Heart right ventricle (tissue), 16 donors: ENCODE results near the gene MYO7B. TPM values are rescaled to one million over a fixed set of nuclear protein-coding genes. Genes with fewer than 3 reads are reported as not detected.

Experiments
- ATAC-seq, 8 donors: fragments of 200-7000 bp; cut with Tn5 transposase; one replicate each; pipeline ENCODE4 v1.9.1; 2020; ENCODE audit warnings: mild to moderate bottlenecking in 8 of 8, moderate library complexity in 8 of 8, moderate number of reproducible peaks in 1 of 8
- DNase-seq, 2 donors: peaks; one replicate each; pipeline ENCODE4 v3.0.0-alpha.2; 2020
- H3K27ac ChIP-seq, 10 donors: fragments of 200-600 bp; sonication (generic) in 2 of 10; one replicate each; pipeline versions ENCODE4 v1.5.0 to v1.8.0; 2020 to 2022; ENCODE audit warnings: mild to moderate bottlenecking in 3 of 10
- H3K27me3 ChIP-seq, 7 donors: fragments of 200-600 bp; one replicate each; pipeline ENCODE4 v1.8.0; 2021 to 2022; ENCODE audit warnings: mild to moderate bottlenecking in 2 of 7
- H3K36me3 ChIP-seq, 9 donors: fragments of 200-600 bp; sonication (generic) in 1 of 9; one replicate each; pipeline versions ENCODE4 v1.5.0 to v1.8.0; 2020 to 2022; ENCODE audit warnings: mild to moderate bottlenecking in 2 of 9
- H3K4me1 ChIP-seq, 9 donors: fragments of 200-600 bp; sonication (generic) in 1 of 9; one replicate each; pipeline versions ENCODE4 v1.5.0 to v1.8.0; 2020 to 2022; ENCODE audit warnings: mild to moderate bottlenecking in 4 of 9
- H3K4me3 ChIP-seq, 10 donors: fragments of 200-600 bp; sonication (generic) in 2 of 10; one replicate each; pipeline versions ENCODE4 v1.5.0 to v1.8.0; 2020 to 2022; ENCODE audit warnings: mild to moderate bottlenecking in 7 of 10, moderate library complexity in 2 of 10
- H3K9me3 ChIP-seq, 11 donors: fragments of 200-600 bp in 10 of 11; sonication (generic) in 2 of 11; one replicate each; pipeline versions ENCODE4 v1.5.0 to v1.8.0; 2013 to 2022; ENCODE audit warnings: mild to moderate bottlenecking in 2 of 11, control low read depth in 1 of 11, moderate library complexity in 1 of 11
- WGBS, 2 donors: extraction: QIAGEN DNeasy Blood & Tissue Kit; methylation state at CpG; one replicate each; pipeline ENCODE4 v1.1.7; 2013; ENCODE audit warnings: inconsistent platforms in 1 of 2; 5-methylcytosine and 5-hydroxymethylcytosine counted together
- intact Hi-C, 10 donors: fragments of 100-400 bp; cut with DNase I; formaldehyde crosslinking; loops; one replicate each; pipeline versions ENCODE4 v1.11.1 to v1.14.2; 2022
- polyA plus RNA-seq, 2 donors: library from polyadenylated mRNA; stranded (reverse); fragments of 200-250 nt; gene quantifications; one replicate each; pipeline ENCODE4 v1.2.3, GENCODE V29; 2013
- total RNA-seq, 10 donors: library from RNA; stranded (reverse); fragmentation: NEBNext Ultra II Directional in 3 of 10; extraction: Animal tissue kit (Norgen Biotek cat#: 25700) in 3 of 10; gene quantifications; one replicate each; pipeline versions ENCODE4 v1.2.1 to v1.2.4, GENCODE V29; 2021 to 2023
- TF ChIP-seq, protein P1 (sequence below), 9 donors: fragments of 200-600 bp; sonication (generic) in 2 of 9; IDR thresholded peaks; one replicate each; pipeline versions ENCODE4 v1.5.0 to v1.8.0; 2021 to 2022; ENCODE audit warnings: antibody characterized with exemption in 9 of 9, mild to moderate bottlenecking in 5 of 9, moderate library complexity in 1 of 9
- donor health status: Arrhythmogenic right ventricular cardiomyopathy.
- donor health status: ischemic (EF 13 %, LVEDD 7.1; RV severe dilation, severe dysfunction).
- donor health status: healthy with polysubstance abuse.
- donor health status: DM: no; HTN: yes; CAD: no.
- donor health status: DM: no; HTN: no; CAD: no.
- donor health status: ischemic (EF 25% LVEDD 6.9; RV normal size, moderate dysfunction).
- donor health status: ischemic (EF 25% LVEDD 5.7; RV mildly dilated, moderate dysfunction).
- donor health status: healthy.
- donor health status: DM: yes; HTN: yes; CAD: no.
- donor health status: Ischemic cardiomyopathy.
- donor health status: ischemic (EF 35%, LVEDD 5.7; RV mildly dilated, moderate dysfunction).
- donor health status: nonischemic (EF 11% LVEDD 7.7; RV severe dilation, severe dysfunction).
- donor health status: DM: yes; HTN: yes; CAD: no.
- donor health status: PGD.
- donor health status: ischemic (EF 29% LVEDD 5.4; RV normal size, mild dysfunction).
- donor health status: nonischemic (EF 23%, LVEDD 6.1; RV moderate dilation, normal function).

MYO7B gene
- total and polyA plus RNA-seq, 12 donors, result 0.42 to 2.3 (median 0.90) TPM

DNA sequence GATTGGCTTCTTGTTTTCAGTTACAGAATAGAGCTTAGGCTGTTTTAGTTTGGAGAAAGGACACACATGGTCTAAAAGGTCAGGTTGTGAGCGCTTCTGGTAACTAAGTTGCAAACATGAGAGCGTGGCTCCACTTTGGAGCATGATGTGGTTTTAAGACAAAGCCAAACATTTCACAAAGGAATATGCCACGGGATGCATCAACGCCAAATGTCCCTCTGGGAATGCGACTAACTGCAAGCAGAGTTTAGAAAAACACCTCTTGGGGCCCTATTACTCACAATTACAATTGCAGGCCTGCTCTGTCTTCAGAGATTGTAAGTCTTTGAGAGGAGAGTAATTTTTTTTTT lies 25.4 kb downstream of the MYO7B start:
- Histone ChIP-seq H3K9me3 (peaks cover 0 to 21% (median 6%) of the 10 kb centered on the region in 11 donors), H3K27ac (no peak overlapping the region), H3K4me1 (peaks cover 0 to 12% (median 0%) of the 10 kb centered on the region in 9 donors), H3K4me3 (no peak overlapping the region), H3K36me3 (no peaks in the 10 kb centered on the region), H3K27me3 (no peaks in the 10 kb centered on the region)
- no peak for ATAC-seq
- TF ChIP-seq, protein P1, sequence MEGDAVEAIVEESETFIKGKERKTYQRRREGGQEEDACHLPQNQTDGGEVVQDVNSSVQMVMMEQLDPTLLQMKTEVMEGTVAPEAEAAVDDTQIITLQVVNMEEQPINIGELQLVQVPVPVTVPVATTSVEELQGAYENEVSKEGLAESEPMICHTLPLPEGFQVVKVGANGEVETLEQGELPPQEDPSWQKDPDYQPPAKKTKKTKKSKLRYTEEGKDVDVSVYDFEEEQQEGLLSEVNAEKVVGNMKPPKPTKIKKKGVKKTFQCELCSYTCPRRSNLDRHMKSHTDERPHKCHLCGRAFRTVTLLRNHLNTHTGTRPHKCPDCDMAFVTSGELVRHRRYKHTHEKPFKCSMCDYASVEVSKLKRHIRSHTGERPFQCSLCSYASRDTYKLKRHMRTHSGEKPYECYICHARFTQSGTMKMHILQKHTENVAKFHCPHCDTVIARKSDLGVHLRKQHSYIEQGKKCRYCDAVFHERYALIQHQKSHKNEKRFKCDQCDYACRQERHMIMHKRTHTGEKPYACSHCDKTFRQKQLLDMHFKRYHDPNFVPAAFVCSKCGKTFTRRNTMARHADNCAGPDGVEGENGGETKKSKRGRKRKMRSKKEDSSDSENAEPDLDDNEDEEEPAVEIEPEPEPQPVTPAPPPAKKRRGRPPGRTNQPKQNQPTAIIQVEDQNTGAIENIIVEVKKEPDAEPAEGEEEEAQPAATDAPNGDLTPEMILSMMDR (IDR thresholded peaks at IDR 0.05), result no peak
- no peak for DNase-seq
- intact Hi-C loops, result no loop called here
- WGBS, 2 donors, result 85 to 93% methylated on average over 5 of the region's 5 CpGs

DNA sequence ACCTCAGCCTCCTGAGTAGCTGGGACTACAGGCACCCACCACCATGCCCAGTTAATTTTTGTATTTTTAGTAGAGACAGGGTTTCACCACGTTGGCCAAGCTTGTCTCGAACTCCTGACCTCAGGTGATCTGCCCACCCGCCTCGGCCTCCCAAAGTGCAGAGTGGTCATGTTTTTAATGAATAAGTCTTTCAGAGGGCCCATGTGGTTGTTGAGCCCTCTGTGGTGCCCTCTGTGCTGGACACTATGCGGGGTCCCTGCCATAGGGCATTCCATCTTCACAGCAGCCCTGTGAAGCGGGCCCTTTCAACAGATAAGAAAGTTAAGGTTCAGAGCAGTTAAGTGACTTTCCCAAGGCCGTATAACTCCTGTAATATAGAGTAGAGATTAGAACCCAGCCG lies 25.9 kb downstream of the MYO7B start:
- WGBS, 2 donors, result 86 to 91% methylated on average over 8 of the region's 8 CpGs
- H3K27ac ChIP-seq, result no peak overlapping the region

DNA sequence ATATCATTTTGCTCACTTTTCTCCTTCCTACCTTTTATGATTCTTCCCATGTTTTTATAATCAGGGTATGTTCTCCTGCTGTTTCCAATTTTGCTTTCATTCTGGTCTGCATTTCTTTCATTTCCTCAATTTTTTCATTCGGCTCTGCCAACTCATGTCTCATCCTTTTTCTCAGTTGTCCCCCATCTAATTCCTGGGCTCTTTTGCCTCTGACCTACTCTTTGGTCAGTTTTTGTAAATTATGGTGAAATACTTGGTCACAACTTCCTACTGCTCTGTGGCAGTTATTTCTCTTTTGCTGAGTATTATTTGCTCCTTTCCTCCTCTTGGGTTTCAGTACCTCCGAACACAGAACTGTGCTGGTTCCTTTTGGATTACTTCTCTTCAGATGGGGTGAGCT lies 27.5 kb downstream of the MYO7B start:
- H3K36me3 ChIP-seq, result no peaks in the 10 kb centered on the region
- TF ChIP-seq, protein P1 (IDR thresholded peaks at IDR 0.05), result no peak
- 87 to 95% methylated on average over 2 of the region's 2 CpGs for WGBS, 2 donors
- no peak overlapping the region for H3K4me3 ChIP-seq
- no peak for ATAC-seq
- intact Hi-C loops, result no loop called here
- H3K27me3 ChIP-seq, result no peaks in the 10 kb centered on the region
- peaks cover 0 to 5% (median 0%) of the 10 kb centered on the region in 11 donors for H3K9me3 ChIP-seq
- H3K4me1 ChIP-seq, result peaks cover 0 to 12% (median 0%) of the 10 kb centered on the region in 9 donors
- DNase-seq, result no peak
- peak overlapping the region in 1 of 10 donors; percentile 40 for H3K27ac ChIP-seq

More for the DNA sequence above, 25.9 kb downstream of the MYO7B start:
- no peaks in the 10 kb centered on the region for H3K27me3 ChIP-seq
- ATAC-seq, result no peak
- no peaks in the 10 kb centered on the region for H3K36me3 ChIP-seq
- TF ChIP-seq, protein P1 (IDR thresholded peaks at IDR 0.05), result no peak
- intact Hi-C loops, result no loop called here
- H3K9me3 ChIP-seq, result peaks cover 0 to 16% (median 3%) of the 10 kb centered on the region in 11 donors
- H3K4me3 ChIP-seq, result no peak overlapping the region
- H3K4me1 ChIP-seq, result peaks cover 0 to 12% (median 0%) of the 10 kb centered on the region in 9 donors
- DNase-seq, result no peak

DNA sequence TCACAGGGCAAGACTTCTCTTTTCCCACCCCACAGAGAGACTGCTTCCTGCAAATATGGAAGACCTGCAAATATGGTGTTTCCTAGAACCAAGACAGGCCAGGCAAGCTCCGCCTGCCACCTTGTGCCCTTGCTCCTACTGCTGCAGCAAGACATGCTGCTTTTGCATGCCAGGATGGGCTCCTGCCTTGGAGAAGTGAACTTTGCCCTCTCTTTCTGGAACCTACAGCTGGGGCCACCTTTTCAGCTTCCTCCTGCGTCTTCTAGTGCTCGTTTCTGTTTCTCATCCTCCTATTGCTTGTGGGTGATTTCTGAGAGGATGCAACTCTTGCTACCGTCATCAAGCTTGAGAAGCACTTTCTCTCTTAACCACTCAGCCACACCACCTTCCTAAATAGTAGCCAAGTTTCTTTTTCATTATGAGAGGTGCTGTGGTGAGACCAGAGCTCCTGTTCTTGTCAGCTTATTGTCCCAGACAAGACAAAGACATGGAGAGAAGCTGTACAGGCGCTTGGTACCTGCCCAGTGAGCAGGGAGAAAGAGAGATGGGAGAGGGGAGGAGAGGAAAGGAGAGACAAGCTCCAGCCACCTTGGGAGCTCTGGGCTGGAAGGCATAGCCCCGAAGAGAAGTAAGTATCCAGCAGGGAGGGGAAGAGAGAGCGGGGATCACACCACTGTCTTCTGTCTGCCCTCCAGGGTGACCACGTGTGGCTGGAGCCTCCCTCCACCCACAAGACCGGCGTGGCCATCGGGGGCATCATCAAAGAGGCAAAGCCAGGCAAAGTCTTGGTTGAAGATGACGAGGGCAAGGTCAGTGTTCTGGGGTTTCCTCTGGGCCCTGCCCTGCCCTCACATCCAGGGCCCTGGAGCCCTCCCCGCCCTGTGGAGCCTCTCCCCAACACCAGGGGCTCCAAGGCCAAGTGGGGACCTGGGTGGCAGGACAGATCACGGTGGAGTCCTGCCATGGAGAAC lies 28.3 kb downstream of the MYO7B start:
- intact Hi-C loops, result no loop called here
- no peak for DNase-seq
- H3K4me1 ChIP-seq, result peaks cover 0 to 14% (median 6%) of the 10 kb centered on the region in 9 donors
- H3K27ac ChIP-seq, result peak overlapping the region in 1 of 10 donors; percentile 33
- TF ChIP-seq, protein P1 (IDR thresholded peaks at IDR 0.05), result no peak
- peaks cover 0 to 5% (median 0%) of the 10 kb centered on the region in 11 donors for H3K9me3 ChIP-seq
- no peaks in the 10 kb centered on the region for H3K36me3 ChIP-seq
- 82 to 84% methylated on average over 14 of the region's 14 CpGs for WGBS, 2 donors
- no peak for ATAC-seq
- H3K4me3 ChIP-seq, result no peak overlapping the region
- no peaks in the 10 kb centered on the region for H3K27me3 ChIP-seq
